Trophoblast cell (in vitro differentiated cells and primary cell): ENCODE data around the gene FASTK.
A peak's percentile ranks its signal among the peaks of the same experiment; 100 is the strongest.

ENCODE experiments used
- DNase-seq, 2 donors: peaks; one replicate each; pipeline ENCODE4 v3.0.0-alpha.2; 2016
- H2AFZ ChIP-seq: 2 replicates; pipeline ENCODE4 v1.6.1; 2013; ENCODE audit warnings: low read length, moderate library complexity, mild to moderate bottlenecking; ENCODE audit not compliant: insufficient read depth, poor library complexity
- H2AK5ac ChIP-seq: 2 replicates; pipeline ENCODE4 v1.6.1; 2013; ENCODE audit warnings: mild to moderate bottlenecking, low read length
- H2BK120ac ChIP-seq: 2 replicates; pipeline ENCODE4 v1.6.1; 2013; ENCODE audit warnings: low read length, mild to moderate bottlenecking, moderate library complexity; ENCODE audit not compliant: insufficient read depth, poor library complexity
- H2BK12ac ChIP-seq: 2 replicates; pipeline ENCODE4 v1.6.1; 2013; ENCODE audit warnings: mild to moderate bottlenecking, low read length, moderate library complexity
- H2BK5ac ChIP-seq: 2 replicates; pipeline ENCODE4 v1.6.1; 2013; ENCODE audit warnings: low read length, low read depth, moderate library complexity, mild to moderate bottlenecking; ENCODE audit not compliant: poor library complexity
- H3K14ac ChIP-seq: 2 replicates; pipeline ENCODE4 v1.6.1; 2013; ENCODE audit warnings: mild to moderate bottlenecking, low read length
- H3K18ac ChIP-seq: 2 replicates; pipeline ENCODE4 v1.6.1; 2013; ENCODE audit warnings: mild to moderate bottlenecking, low read length
- H3K23ac ChIP-seq: 2 replicates; pipeline ENCODE4 v1.6.1; 2013; ENCODE audit warnings: low read length
- H3K27ac ChIP-seq: 2 replicates; pipeline ENCODE4 v1.5.1; 2013; ENCODE audit warnings: low read depth, mild to moderate bottlenecking, inconsistent platforms, low read length, moderate library complexity
- H3K27me3 ChIP-seq: 2 replicates; pipeline ENCODE4 v1.6.1; 2013; ENCODE audit warnings: inconsistent platforms, mild to moderate bottlenecking, low read length, moderate library complexity; ENCODE audit not compliant: insufficient read depth
- H3K36me3 ChIP-seq, 2 experiments: 1 replicate in 1 of 2; 2 replicates in 1 of 2; pipeline ENCODE4 v1.6.1; 2013; ENCODE audit warnings: low read length in 2 of 2, mild to moderate bottlenecking in 2 of 2, moderate library complexity in 1 of 2; ENCODE audit not compliant: insufficient read depth in 2 of 2, control insufficient read depth in 1 of 2
- H3K4ac ChIP-seq: 2 replicates; pipeline ENCODE4 v1.6.1; 2013; ENCODE audit warnings: low read depth, mild to moderate bottlenecking, low read length, moderate library complexity
- H3K4me1 ChIP-seq, 2 experiments: 1 replicate in 1 of 2; 2 replicates in 1 of 2; pipeline ENCODE4 v1.6.1; 2013; ENCODE audit warnings: low read length in 2 of 2, mild to moderate bottlenecking in 2 of 2, moderate library complexity in 1 of 2; ENCODE audit not compliant: insufficient read depth in 2 of 2, control insufficient read depth in 1 of 2
- H3K4me2 ChIP-seq: 2 replicates; pipeline ENCODE4 v1.6.1; 2013; ENCODE audit warnings: inconsistent platforms, mild to moderate bottlenecking, low read length, moderate library complexity
- H3K4me3 ChIP-seq: 2 replicates; pipeline ENCODE4 v1.5.1; 2013; ENCODE audit warnings: mild to moderate bottlenecking, low read depth, low read length, inconsistent platforms
- H3K79me1 ChIP-seq: one replicate; pipeline ENCODE4 v1.6.1; 2013; ENCODE audit warnings: low read length
- H3K79me2 ChIP-seq: 2 replicates; pipeline ENCODE4 v1.6.1; 2013; ENCODE audit warnings: low read length, mild to moderate bottlenecking; ENCODE audit not compliant: control insufficient read depth, insufficient read depth, poor library complexity
- H3K9ac ChIP-seq: 2 replicates; pipeline ENCODE4 v1.6.1; 2013; ENCODE audit warnings: mild to moderate bottlenecking, low read length
- H3K9me3 ChIP-seq: 2 replicates; pipeline ENCODE4 v1.6.1; 2013; ENCODE audit warnings: low read depth, mild to moderate bottlenecking, control low read depth, inconsistent platforms, low read length; ENCODE audit not compliant: insufficient read depth
- H4K12ac ChIP-seq: 2 replicates; pipeline ENCODE4 v1.6.1; 2013; ENCODE audit warnings: low read depth, mild to moderate bottlenecking, low read length, moderate library complexity
- H4K8ac ChIP-seq: 2 replicates; pipeline ENCODE4 v1.6.1; 2013; ENCODE audit warnings: low read depth, mild to moderate bottlenecking, low read length, moderate library complexity
- H4K91ac ChIP-seq: one replicate; pipeline ENCODE4 v1.6.1; 2013; ENCODE audit warnings: low read depth, mild to moderate bottlenecking, low read length, moderate library complexity
- WGBS: extraction: QIAGEN DNeasy Blood & Tissue Kit; methylation state at CpG from one replicate; pipeline ENCODE4 v1.1.7; 2013; ENCODE audit warnings: missing lambda C conversion rate; ENCODE audit not compliant: insufficient read length, insufficient coverage; ENCODE audit errors: extremely low coverage; 5-methylcytosine and 5-hydroxymethylcytosine counted together

The FASTK gene

DNA sequence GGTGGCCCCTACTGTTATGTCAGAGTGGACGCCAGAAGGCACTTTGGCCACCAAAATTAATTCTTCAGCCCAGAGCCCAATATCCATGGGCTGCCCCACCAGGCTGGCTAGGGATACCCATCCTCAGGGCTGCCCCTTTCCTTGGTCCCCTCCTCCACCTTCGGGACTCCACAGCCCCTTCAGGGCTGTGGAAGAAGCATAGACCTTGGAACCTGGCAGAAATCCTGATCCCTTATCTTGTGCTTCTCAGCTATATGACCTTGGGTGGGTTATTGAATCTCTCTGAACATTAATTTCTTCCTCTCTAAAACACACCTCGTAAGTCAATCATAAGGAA lies 3.2 kb upstream of the FASTK start:
- H3K27me3 ChIP-seq: no peaks in the 10 kb centered on the region
- peaks cover 7 to 13% of the 10 kb centered on the region in 2 experiments for H3K36me3 ChIP-seq
- peak overlapping the region; percentile 90 for H4K91ac ChIP-seq
- no peak overlapping the region for H2BK5ac ChIP-seq
- H3K4ac ChIP-seq: no peak overlapping the region
- peak overlapping the region; percentile 92 for H2AFZ ChIP-seq
- H2BK120ac ChIP-seq: no peak overlapping the region
- H3K79me1 ChIP-seq: peaks cover 36% of the 10 kb centered on the region
- H3K9me3 ChIP-seq: no peaks in the 10 kb centered on the region
- H2AK5ac ChIP-seq: peak overlapping the region; percentile 4
- H3K9ac ChIP-seq: peak overlapping the region; percentile 30
- H3K4me1 ChIP-seq: peaks cover 42 to 54% of the 10 kb centered on the region in 2 experiments
- no CpG with 5 or more reads among the region's 3 CpGs for WGBS
- no peak for DNase-seq
- H3K4me3 ChIP-seq: peak overlapping the region; percentile 79
- peak overlapping the region; percentile 44 for H3K14ac ChIP-seq
- H3K23ac ChIP-seq: no peak overlapping the region
- H2BK12ac ChIP-seq: peak overlapping the region; percentile 21
- peak overlapping the region; percentile 84 for H3K4me2 ChIP-seq
- H3K27ac ChIP-seq: no peak overlapping the region
- H4K12ac ChIP-seq: peak overlapping the region; percentile 70
- peak overlapping the region; percentile 25 for H3K18ac ChIP-seq
- peaks cover 43% of the 10 kb centered on the region for H3K79me2 ChIP-seq
- peak overlapping the region; percentile 81 for H4K8ac ChIP-seq

DNA sequence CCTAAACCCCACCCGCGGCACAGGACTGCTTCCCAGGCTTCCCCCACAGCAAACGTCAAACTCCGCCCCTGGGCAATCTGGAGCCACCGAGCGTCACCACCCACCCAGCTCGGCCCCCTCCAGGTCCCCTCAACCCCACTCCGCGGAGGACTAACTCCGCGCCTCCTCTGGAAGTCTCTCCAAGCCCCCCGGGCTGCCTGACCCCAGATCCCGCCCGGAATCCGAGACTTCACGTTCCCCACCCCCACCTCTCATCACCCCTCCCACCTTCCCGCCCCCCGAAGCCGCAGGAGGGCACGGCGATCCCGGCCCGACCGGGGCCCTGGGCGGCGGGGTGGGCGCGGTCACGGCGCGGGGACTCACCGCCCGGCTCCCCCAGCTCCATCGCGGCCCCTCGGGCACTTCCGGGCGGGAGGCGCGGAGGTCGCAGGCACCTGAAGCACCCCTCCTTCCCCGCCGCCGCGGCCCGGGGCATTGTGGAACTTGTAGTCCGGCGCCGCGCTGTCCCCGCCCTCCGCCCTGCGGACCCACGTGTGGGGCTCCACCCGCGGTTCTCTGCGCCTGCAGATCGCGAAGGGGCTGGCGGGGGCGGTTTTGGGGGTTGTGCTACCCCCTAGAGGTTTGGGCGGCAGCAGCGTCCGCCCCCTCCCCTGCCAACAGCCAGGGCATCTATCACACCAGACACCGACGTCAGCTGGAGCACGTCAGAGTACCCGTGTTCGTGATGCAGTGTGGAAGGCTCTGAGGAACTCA lies 2.6 kb upstream of the FASTK start, which contains the start of gene TMUB1:
Gene TMUB1 (minus strand): TSS at position 423 of the 753 bp plus-strand sequence. CDS start 930 bp downstream, outside the sequence.
- Histone ChIP-seq H3K9ac (peak within 1 kb of the TSS; percentile 82), H3K4me2 (peak within 1 kb of the TSS; percentile 84), H3K27me3 (no peaks in the 10 kb centered on the region), H2AFZ (peak within 1 kb of the TSS; percentile 92), H3K79me2 (peaks cover 41% of the 10 kb centered on the region), H3K23ac (no peak within 1 kb of the TSS), H4K91ac (peak within 1 kb of the TSS; percentile 90), H4K12ac (peak within 1 kb of the TSS; percentile 70), H3K27ac (peak within 1 kb of the TSS; percentile 49), H3K4me1 (peaks cover 37 to 49% of the 10 kb centered on the region in 2 experiments), H2BK12ac (peak within 1 kb of the TSS; percentile 29), H3K4ac (peak within 1 kb of the TSS; percentile 80), H3K14ac (peak within 1 kb of the TSS; percentile 73), H3K36me3 (peaks cover 7 to 13% of the 10 kb centered on the region in 2 experiments), H4K8ac (peak within 1 kb of the TSS; percentile 84), H3K18ac (peak within 1 kb of the TSS; percentile 69), H3K9me3 (no peaks in the 10 kb centered on the region), H3K79me1 (peaks cover 36% of the 10 kb centered on the region), H3K4me3 (peak within 1 kb of the TSS; percentile 79), H2AK5ac (peak within 1 kb of the TSS; percentile 16), H2BK5ac (peak within 1 kb of the TSS; percentile 86), H2BK120ac (peak within 1 kb of the TSS; percentile 57)
- WGBS: no CpG with 5 or more reads among the region's 69 CpGs
- DNase-seq: peak; percentile 61 to 77

DNA sequence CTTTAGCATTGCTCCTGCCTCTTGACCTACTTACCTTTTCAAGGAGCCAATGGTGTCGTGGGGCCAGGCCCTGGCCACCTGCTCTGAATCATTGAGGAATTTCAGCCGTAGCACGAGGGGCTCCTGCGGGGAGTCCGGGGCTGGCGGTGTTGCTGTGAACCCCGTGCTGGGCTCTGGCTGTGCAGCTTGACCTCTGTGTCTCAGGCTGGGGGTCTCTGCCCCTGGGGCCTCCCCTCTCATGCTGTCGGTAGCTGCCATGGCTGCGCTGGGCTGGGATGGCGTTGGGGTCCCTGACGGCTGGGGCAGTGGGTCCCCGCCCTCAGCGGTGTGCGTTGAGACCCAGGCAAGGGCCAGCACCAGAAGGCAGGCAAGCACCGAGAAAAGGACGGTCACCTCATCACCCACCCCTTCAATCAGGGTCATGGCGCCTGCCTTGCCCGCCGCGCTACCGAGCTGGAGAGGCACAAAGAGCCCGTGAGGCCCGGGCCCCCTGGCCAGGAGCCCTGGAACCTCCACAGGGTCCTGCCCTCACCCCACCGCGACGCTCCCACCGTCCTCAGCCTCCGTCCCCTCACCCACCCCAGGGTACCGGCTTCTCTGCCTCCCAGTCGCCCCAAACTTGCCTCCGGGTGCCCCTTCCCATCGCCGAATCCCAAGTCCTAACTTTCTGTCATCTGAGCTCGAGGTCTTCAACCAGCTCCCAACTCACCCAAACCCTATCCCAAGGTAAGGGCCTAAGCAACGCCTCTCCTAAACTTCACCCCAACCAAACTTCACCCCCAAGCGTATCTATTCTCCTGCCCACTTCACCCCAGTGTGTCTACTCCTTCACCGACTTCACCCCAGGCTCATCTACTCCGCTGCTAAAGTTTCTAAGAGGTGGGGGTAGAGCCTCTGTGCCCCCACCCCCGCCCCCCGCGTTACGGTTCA lies 1.8 kb upstream of the FASTK start:
- H2AK5ac ChIP-seq: peak overlapping the region; percentile 16
- DNase-seq: no peak
- H3K23ac ChIP-seq: no peak overlapping the region
- peak overlapping the region; percentile 2 for H3K18ac ChIP-seq
- peak overlapping the region; percentile 8 for H2AFZ ChIP-seq
- H3K4me2 ChIP-seq: peak overlapping the region; percentile 84
- H3K27me3 ChIP-seq: no peaks in the 10 kb centered on the region
- H3K27ac ChIP-seq: peak overlapping the region; percentile 86
- WGBS: no CpG with 5 or more reads among the region's 42 CpGs
- H2BK120ac ChIP-seq: peak overlapping the region; percentile 46
- H3K4me3 ChIP-seq: peak overlapping the region; percentile 79
- peaks cover 33% of the 10 kb centered on the region for H3K79me1 ChIP-seq
- peak overlapping the region; percentile 59 for H4K12ac ChIP-seq
- peak overlapping the region; percentile 29 for H2BK12ac ChIP-seq
- peaks cover 37 to 40% of the 10 kb centered on the region in 2 experiments for H3K4me1 ChIP-seq
- peak overlapping the region; percentile 86 for H2BK5ac ChIP-seq
- peak overlapping the region; percentile 82 for H3K9ac ChIP-seq
- peaks cover 7 to 14% of the 10 kb centered on the region in 2 experiments for H3K36me3 ChIP-seq
- H3K79me2 ChIP-seq: peaks cover 34% of the 10 kb centered on the region
- H4K91ac ChIP-seq: peak overlapping the region; percentile 90
- H4K8ac ChIP-seq: peak overlapping the region; percentile 10
- peak overlapping the region; percentile 69 for H3K14ac ChIP-seq
- peak overlapping the region; percentile 80 for H3K4ac ChIP-seq
- H3K9me3 ChIP-seq: no peaks in the 10 kb centered on the region
